Colonic mucosa (tissue), 4 donors: ENCODE measurements around the gene TICRR. TPM values are rescaled to one million over a fixed set of nuclear protein-coding genes. Genes with fewer than 3 reads are reported as not detected.
A peak's percentile ranks its signal among the peaks of the same experiment; 100 is the strongest.

Experiments
- DNase-seq: peaks from one replicate; pipeline ENCODE4 v3.0.0-alpha.2; 2020
- H3K27ac ChIP-seq: fragments of 200-600 bp; one replicate; pipeline ENCODE4 v1.8.0; 2021
- H3K27me3 ChIP-seq: fragments of 200-600 bp; one replicate; pipeline ENCODE4 v1.8.0; 2021
- H3K36me3 ChIP-seq: fragments of 200-600 bp; one replicate; pipeline ENCODE4 v1.8.0; 2021
- H3K4me1 ChIP-seq: fragments of 200-600 bp; one replicate; pipeline ENCODE4 v1.8.0; 2021; ENCODE audit warnings: mild to moderate bottlenecking
- H3K4me3 ChIP-seq: fragments of 200-600 bp; one replicate; pipeline ENCODE4 v1.8.0; 2021
- H3K9ac ChIP-seq, 2 donors: one replicate each; pipeline ENCODE4 v1.7.0; 2013; ENCODE audit warnings: control low read depth in 2 of 2, low read depth in 2 of 2, low read length in 2 of 2
- H3K9me3 ChIP-seq: fragments of 200-600 bp; one replicate; pipeline ENCODE4 v1.8.0; 2021
- CTCF ChIP-seq: fragments of 200-600 bp; IDR thresholded peaks from one replicate; pipeline ENCODE4 v1.8.0; 2022; ENCODE audit warnings: antibody characterized with exemption, mild to moderate bottlenecking
- intact Hi-C: fragments of 100-400 bp; cut with DNase I; formaldehyde crosslinking; loops from one replicate; pipeline ENCODE4 v1.14.1; 2022
- total RNA-seq, 2 donors: library from RNA; stranded (reverse); fragmentation: NEBNext Ultra II Directional in 1 of 2; extraction: Animal tissue kit (Norgen Biotek cat#: 25700) in 1 of 2; gene quantifications; one replicate each; pipeline ENCODE4 v1.2.1, GENCODE V29; 2021
- donor health status: healthy.
- donor health status: DM: no; HTN: no; CAD: no.
- donor health status: DM: no; HTN: no; CAD: no.

TICRR gene
- total RNA-seq, 2 donors from 2014 or later: 2.9 to 14.6 TPM

GRCh38 chr15:89665449-89666181 lies 90.3 kb downstream of the TICRR start:
- peak overlapping the region; percentile 40 to 83 for H3K9ac ChIP-seq
- peak overlapping the region; percentile 63 for H3K27ac ChIP-seq
- H3K4me1 ChIP-seq: no peaks in the 10 kb centered on the region
- DNase-seq: peak; percentile 58
- H3K27me3 ChIP-seq: no peaks in the 10 kb centered on the region
- no peaks in the 10 kb centered on the region for H3K36me3 ChIP-seq
- no peaks in the 10 kb centered on the region for H3K9me3 ChIP-seq
- peak overlapping the region; percentile 30 for H3K4me3 ChIP-seq
- no peak for TF ChIP-seq CTCF
- intact Hi-C loops: no loop called here

- DNase-seq: no peak
- peak overlapping the region; percentile 9 to 83 for H3K9ac ChIP-seq
- H3K27me3 ChIP-seq: no peaks in the 10 kb centered on the region
- H3K4me1 ChIP-seq: no peaks in the 10 kb centered on the region
- no peak for TF ChIP-seq CTCF
- H3K27ac ChIP-seq: peak overlapping the region; percentile 63
- no peak overlapping the region for H3K4me3 ChIP-seq
- no peaks in the 10 kb centered on the region for H3K9me3 ChIP-seq
- H3K36me3 ChIP-seq: no peaks in the 10 kb centered on the region
- intact Hi-C loops: no loop called here
Measured at GRCh38 chr15:89666184-89666857, 91.1 kb downstream of the TICRR start.

GRCh38 chr15:89666858-89667705 lies 91.8 kb downstream of the TICRR start:
- no peaks in the 10 kb centered on the region for H3K36me3 ChIP-seq
- H3K27ac ChIP-seq: no peak overlapping the region
- no peak for TF ChIP-seq CTCF
- H3K4me3 ChIP-seq: no peak overlapping the region
- H3K27me3 ChIP-seq: no peaks in the 10 kb centered on the region
- H3K9me3 ChIP-seq: no peaks in the 10 kb centered on the region
- no peak overlapping the region for H3K9ac ChIP-seq
- no peaks in the 10 kb centered on the region for H3K4me1 ChIP-seq
- no peak for DNase-seq
- intact Hi-C loops: no loop called here

- Histone ChIP-seq H3K9ac (no peak overlapping the region), H3K36me3 (no peaks in the 10 kb centered on the region), H3K9me3 (no peaks in the 10 kb centered on the region), H3K4me1 (no peaks in the 10 kb centered on the region), H3K4me3 (no peak overlapping the region), H3K27ac (no peak overlapping the region), H3K27me3 (no peaks in the 10 kb centered on the region)
- intact Hi-C loops: no loop called here
- TF ChIP-seq CTCF: no peak
- no peak for DNase-seq
Measured at GRCh38 chr15:89667706-89667960, 92.4 kb downstream of the TICRR start.

GRCh38 chr15:89668171-89668570 lies 92.9 kb downstream of the TICRR start:
- Histone ChIP-seq H3K27ac (no peak overlapping the region), H3K4me3 (no peak overlapping the region), H3K36me3 (no peaks in the 10 kb centered on the region), H3K27me3 (no peaks in the 10 kb centered on the region), H3K9ac (no peak overlapping the region), H3K9me3 (no peaks in the 10 kb centered on the region), H3K4me1 (no peaks in the 10 kb centered on the region)
- no peak for TF ChIP-seq CTCF
- no peak for DNase-seq
- intact Hi-C loops: no loop called here
